RWPE2 (cell line): ENCODE measurements around the gene TEKT2.

Experiments
- ATAC-seq: fragments of 200-7000 bp; cut with Tn5 transposase; 3 replicates; pipeline ENCODE4 v1.9.1; 2021; ENCODE audit warnings: low read depth
- DNase-seq: peaks from one replicate; pipeline ENCODE4 v3.0.0-alpha.2; 2020; ENCODE audit warnings: low spot score
- H3K27ac ChIP-seq: fragments of 450-650 bp; 2 replicates; pipeline ENCODE4 v1.5.1; 2017; ENCODE audit warnings: mild to moderate bottlenecking; ENCODE audit not compliant: poor library complexity, severe bottlenecking
- H3K27me3 ChIP-seq: fragments of 250-450 bp; sonication (Bioruptor Pico); 2 replicates; pipeline ENCODE4 v1.5.1; 2021; ENCODE audit warnings: mild to moderate bottlenecking, moderate library complexity; ENCODE audit not compliant: insufficient read depth, poor library complexity, severe bottlenecking
- H3K36me3 ChIP-seq: fragments of 250-450 bp; sonication (Bioruptor Pico); 2 replicates; pipeline ENCODE4 v1.5.1; 2020; ENCODE audit warnings: low read depth, mild to moderate bottlenecking, moderate library complexity
- H3K4me1 ChIP-seq: fragments of 250-450 bp; sonication (Bioruptor Pico); 2 replicates; pipeline ENCODE4 v1.5.1; 2021; ENCODE audit warnings: mild to moderate bottlenecking, moderate library complexity; ENCODE audit not compliant: insufficient read depth, poor library complexity, severe bottlenecking
- H3K4me3 ChIP-seq: fragments of 250-450 bp; sonication (Bioruptor Pico); 2 replicates; pipeline ENCODE4 v1.5.1; 2021; ENCODE audit warnings: mild to moderate bottlenecking, moderate library complexity; ENCODE audit not compliant: severe bottlenecking
- H3K9me3 ChIP-seq: fragments of 250-450 bp; sonication (Bioruptor Pico); 2 replicates; pipeline ENCODE4 v1.5.1; 2021; ENCODE audit warnings: mild to moderate bottlenecking, moderate library complexity; ENCODE audit not compliant: severe bottlenecking
- TF ChIP-seq, protein P1 (sequence below): fragments of 450-650 bp; IDR thresholded peaks from one replicate; pipeline ENCODE4 v1.5.1; 2017; ENCODE audit warnings: mild to moderate bottlenecking, moderate library complexity; ENCODE audit not compliant: poor library complexity, severe bottlenecking

Gene TEKT2

GRCh38 chr1:36092166-36092797, 8.4 kb downstream of the TEKT2 start:
- Histone ChIP-seq H3K27me3 (no peaks in the 10 kb centered on the region), H3K27ac (no peak overlapping the region), H3K4me1 (no peaks in the 10 kb centered on the region), H3K36me3 (peaks cover 40% of the 10 kb centered on the region), H3K9me3 (no peaks in the 10 kb centered on the region), H3K4me3 (no peak overlapping the region)
- TF ChIP-seq, protein P1, sequence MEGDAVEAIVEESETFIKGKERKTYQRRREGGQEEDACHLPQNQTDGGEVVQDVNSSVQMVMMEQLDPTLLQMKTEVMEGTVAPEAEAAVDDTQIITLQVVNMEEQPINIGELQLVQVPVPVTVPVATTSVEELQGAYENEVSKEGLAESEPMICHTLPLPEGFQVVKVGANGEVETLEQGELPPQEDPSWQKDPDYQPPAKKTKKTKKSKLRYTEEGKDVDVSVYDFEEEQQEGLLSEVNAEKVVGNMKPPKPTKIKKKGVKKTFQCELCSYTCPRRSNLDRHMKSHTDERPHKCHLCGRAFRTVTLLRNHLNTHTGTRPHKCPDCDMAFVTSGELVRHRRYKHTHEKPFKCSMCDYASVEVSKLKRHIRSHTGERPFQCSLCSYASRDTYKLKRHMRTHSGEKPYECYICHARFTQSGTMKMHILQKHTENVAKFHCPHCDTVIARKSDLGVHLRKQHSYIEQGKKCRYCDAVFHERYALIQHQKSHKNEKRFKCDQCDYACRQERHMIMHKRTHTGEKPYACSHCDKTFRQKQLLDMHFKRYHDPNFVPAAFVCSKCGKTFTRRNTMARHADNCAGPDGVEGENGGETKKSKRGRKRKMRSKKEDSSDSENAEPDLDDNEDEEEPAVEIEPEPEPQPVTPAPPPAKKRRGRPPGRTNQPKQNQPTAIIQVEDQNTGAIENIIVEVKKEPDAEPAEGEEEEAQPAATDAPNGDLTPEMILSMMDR: no peak
- DNase-seq (no peak), ATAC-seq (no peak)

DNA sequence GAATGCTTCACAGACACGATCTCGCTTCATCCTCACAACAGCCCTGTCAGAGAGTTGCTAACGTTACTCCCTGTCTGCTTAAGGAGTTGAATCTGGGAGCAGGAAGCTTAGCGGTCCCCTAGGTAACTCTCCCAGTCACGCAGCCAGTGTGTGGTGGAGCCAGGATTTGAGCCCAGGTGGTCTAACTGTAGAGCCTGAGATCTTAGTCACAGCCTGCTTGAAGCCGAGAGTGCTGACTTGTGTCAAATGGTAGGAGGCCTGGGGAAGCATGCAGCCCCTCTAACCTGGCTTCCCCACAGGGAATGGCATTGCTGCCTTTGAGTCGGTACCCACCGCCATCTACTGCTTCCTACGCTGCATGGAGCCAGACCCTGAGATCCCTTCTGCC, 8.9 kb downstream of the TEKT2 start:
- no peak overlapping the region for H3K4me3 ChIP-seq
- H3K4me1 ChIP-seq: no peaks in the 10 kb centered on the region
- no peak overlapping the region for H3K27ac ChIP-seq
- TF ChIP-seq, protein P1: no peak
- no peaks in the 10 kb centered on the region for H3K9me3 ChIP-seq
- ATAC-seq (no peak), DNase-seq (no peak)
- peaks cover 40% of the 10 kb centered on the region for H3K36me3 ChIP-seq
- no peaks in the 10 kb centered on the region for H3K27me3 ChIP-seq

DNA sequence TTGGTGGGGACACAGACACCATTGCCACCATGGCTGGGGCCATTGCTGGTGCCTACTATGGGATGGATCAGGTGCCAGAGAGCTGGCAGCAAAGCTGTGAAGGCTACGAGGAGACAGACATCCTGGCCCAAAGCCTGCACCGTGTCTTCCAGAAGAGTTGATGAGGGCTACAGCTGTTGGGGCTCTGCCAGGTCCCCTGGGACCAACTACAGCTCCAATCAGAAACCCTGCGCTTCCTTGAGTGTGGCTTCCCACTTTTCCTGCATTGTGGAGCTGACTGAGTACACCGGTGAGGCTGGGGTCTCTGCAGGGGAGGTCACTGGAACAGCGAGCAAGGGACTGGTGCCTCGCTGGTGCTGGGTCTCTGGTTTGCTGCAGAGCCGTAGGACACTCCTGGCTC, 9.3 kb downstream of the TEKT2 start:
- H3K4me1 ChIP-seq: no peaks in the 10 kb centered on the region
- H3K9me3 ChIP-seq: no peaks in the 10 kb centered on the region
- no peak overlapping the region for H3K4me3 ChIP-seq
- no peaks in the 10 kb centered on the region for H3K27me3 ChIP-seq
- TF ChIP-seq, protein P1: no peak
- H3K36me3 ChIP-seq: peaks cover 40% of the 10 kb centered on the region
- ATAC-seq: no peak
- H3K27ac ChIP-seq: no peak overlapping the region
- DNase-seq: no peak

DNA sequence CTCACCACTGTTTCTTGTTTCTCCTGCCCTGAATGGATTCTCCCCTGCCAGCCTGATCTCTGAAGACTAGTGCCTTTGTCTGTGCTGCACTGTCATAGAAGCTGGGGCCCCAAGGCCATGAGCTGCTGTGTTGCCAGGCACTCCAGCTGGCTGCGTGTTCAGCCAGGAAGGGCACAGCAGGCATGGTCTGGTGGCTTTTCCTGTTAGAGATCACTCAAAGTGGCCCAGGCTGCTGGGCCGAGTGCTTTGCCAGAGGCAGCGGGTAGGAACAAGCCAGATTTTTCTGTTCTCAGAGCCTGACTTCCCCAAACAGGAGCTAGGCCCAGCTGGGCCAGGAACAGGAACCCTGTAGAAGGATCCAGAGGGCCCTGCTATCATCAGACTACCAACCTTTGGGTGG, 10.0 kb downstream of the TEKT2 start:
- Histone ChIP-seq H3K27ac (no peak overlapping the region), H3K4me1 (no peaks in the 10 kb centered on the region), H3K27me3 (no peaks in the 10 kb centered on the region), H3K4me3 (no peak overlapping the region), H3K36me3 (peaks cover 40% of the 10 kb centered on the region), H3K9me3 (no peaks in the 10 kb centered on the region)
- TF ChIP-seq, protein P1: no peak
- no peak for ATAC-seq
- DNase-seq: no peak

DNA sequence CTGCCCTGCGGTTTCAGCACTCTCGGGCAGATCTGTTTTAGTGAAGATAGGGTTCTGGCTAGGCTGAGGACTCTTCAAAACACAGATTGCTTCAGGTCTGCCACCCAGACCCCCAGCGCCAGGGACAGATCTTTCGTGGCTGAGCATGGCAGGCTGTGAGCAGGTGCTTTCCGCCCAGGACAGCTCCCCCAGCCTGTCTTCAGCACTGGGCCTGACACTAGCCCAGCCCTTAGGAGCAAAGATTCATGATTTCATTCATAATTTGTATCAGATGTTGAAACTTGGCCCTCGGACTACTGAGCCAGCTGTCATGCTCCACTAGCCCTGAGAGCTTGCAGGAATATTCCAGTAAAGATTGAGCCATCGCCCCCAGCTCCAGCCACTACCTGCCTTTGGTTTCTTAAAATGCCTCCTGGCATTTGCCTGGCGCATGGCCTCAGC, 10.7 kb downstream of the TEKT2 start:
- Histone ChIP-seq H3K27me3 (no peaks in the 10 kb centered on the region), H3K9me3 (no peaks in the 10 kb centered on the region), H3K4me3 (no peak overlapping the region), H3K36me3 (peaks cover 40% of the 10 kb centered on the region), H3K4me1 (no peaks in the 10 kb centered on the region), H3K27ac (no peak overlapping the region)
- TF ChIP-seq, protein P1: no peak
- DNase-seq: no peak
- no peak for ATAC-seq
